Smooth muscle cell of the brain vasculature (primary cell): ENCODE measurements around the gene UAP1L1.
A peak's percentile ranks its signal among the peaks of the same experiment; 100 is the strongest.
"Not testable (repeated sequence)": the region's sequence is repeated elsewhere in the genome, so short reads cannot be mapped to it uniquely, and the experiment has no call there.

Source experiments
- DNase-seq: peaks from one replicate; pipeline ENCODE4 v3.0.0-alpha.2; 2012; ENCODE audit warnings: low read depth, low spot score

UAP1L1 gene

DNA sequence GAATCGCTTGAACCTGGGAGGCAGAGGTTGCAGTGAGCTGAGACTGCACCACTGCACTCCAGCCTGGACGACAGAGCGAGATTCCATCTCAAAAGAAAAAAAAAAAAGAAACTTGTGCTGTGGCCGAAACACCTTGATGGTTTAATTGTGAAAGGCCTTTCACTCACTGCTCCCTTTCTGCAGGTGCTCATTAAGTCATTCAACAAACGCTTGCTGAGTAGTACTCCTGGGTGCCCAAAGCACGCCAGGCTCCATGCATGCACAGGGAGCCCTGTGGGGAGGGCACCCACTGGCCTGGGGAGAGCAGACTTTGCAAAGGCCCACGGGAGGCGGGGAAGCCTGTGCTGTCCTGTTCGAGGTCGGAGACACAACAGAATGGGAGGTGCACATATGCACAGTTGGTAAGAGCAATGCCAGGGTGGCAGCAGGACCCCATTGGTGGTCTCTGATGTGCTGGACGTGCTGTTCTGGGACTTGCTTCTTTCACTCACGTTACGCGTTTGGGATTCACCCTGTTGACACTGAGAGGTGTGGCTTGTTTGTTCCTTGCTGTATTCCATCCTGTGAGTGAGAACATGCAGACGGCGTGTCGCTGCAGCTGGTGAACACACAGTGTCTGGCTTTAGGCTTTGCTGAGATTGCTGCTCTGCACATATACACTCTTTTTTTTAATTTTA lies 20.4 kb upstream of the UAP1L1 start:
- no peak for DNase-seq

DNA sequence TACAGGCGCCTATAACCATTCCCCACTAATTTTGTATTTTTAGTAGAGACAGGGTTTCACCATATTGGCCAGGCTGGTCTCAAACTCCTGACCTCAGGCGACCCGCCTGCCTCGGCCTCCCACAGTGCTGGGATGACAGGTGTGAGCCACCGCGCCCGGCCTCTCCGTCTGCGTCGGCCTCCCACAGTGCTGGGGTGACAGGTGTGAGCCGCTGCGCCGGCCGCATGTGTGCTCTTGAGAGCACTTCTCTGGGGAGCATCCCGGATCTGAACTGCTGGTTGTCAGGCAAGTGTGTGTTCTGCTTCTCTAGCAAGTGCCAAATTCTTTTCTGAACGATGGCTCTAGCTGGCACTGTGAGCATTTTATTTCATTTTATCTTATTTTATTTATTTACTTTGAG lies 19.8 kb upstream of the UAP1L1 start:
- DNase-seq, result no peak

DNA sequence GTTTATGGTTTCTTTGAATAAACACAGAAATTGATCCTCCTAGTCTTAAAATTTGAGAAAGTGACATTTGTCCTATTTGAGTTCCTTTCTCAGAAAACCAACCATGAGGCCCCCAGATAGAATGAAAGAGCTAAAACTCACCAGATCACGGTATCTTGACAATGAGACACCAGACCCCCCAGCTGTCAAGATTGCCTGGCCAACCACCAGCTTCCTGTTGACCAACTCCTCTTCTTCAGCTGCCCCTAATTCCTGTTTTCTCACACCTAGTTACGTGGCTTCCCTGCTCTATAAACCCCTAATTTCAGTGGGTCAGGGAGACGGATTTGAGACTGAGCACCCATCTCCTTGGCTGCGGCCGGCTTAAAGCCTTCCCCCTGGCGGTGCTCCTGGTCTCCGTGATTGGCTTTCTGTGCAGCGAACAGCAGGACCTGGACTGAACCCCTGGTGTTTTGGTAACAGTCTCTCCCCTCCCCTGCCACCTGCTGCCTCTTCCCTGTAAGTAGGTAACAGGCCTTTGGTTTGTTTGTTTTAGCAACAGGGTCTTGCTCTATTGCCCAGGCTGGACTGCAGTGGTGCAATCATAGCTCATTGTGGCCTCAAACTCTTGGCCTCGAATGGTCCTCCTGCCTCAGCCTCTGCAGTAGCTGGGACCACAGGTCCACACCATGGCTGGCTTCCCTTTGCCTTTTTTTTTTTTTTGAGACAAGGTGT lies 18.6 kb upstream of the UAP1L1 start:
- no peak for DNase-seq

DNA sequence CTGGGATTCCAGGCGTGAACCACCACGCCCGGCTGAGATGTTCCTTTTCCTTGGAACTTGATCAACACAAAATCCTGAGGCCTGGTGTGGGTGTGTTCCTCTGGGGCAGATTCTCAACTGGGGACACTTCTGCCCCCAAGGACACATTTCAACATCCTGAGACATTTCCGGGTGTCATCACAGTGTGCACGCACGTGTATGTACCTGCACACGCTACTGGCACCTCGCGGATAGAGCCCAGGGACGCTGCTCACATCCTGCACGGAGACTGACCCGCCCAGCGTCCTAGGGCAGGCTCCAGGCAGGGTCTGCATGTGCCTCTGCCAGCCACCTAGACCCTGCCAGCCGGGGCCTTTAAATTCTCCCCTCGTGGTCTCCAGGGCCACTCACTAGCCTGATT lies 14.9 kb upstream of the UAP1L1 start:
- DNase-seq, result no peak

DNA sequence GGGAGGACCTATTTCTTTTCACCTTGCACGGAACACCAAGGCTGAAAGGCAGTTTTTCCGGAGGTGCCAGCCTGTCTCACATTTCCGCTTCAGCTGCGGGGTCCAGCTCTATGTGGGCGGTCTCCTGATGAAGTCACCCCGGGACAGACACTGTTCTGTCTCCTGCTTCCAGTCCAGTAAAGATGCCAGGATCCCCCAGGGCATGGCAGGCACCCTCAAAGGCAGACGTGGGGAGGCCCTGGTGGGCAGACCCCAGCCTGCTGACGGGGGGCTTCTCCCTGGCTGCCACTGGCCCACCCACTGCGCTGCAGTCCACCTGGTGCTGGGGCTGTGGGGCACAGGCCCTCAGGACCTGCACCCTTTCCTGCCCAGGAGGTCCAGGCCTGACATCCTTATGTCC lies 14.5 kb upstream of the UAP1L1 start:
- DNase-seq, result not testable (repeated sequence)

DNA sequence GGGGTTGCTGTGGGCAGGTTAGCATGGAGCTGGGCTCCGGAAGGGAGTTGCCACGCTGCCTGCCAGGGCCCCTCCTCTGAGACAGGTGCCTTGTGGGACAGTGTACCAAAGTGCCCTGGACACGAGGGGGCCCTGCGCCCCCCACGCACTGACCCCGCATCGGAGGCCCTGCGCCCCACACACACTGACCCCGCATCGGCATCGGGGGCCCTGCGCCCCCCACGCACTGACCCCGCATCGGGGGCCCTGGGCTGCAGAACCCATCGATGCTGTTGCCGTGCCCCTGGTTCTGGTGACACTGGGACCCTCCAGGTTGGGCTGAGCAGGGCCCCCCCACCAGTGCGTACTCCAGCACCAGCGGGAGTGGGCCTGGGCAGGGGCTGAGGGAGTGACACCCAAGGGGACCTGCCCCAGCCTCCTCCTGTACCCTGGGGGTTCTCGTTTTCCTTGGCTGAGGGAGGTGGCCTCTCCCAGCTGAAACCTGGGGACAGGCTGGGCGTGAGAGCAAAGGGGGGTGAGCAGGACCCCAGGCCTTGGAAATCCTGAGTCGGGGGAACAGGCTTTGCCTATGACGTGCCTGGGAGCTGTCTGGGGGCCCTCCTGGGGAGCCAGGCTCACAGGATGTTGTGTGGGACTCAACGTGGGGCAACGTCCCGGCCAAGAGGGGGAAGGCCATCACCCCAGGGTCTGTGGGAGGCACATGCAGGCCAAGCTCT lies 13.8 kb upstream of the UAP1L1 start:
- no peak for DNase-seq

DNA sequence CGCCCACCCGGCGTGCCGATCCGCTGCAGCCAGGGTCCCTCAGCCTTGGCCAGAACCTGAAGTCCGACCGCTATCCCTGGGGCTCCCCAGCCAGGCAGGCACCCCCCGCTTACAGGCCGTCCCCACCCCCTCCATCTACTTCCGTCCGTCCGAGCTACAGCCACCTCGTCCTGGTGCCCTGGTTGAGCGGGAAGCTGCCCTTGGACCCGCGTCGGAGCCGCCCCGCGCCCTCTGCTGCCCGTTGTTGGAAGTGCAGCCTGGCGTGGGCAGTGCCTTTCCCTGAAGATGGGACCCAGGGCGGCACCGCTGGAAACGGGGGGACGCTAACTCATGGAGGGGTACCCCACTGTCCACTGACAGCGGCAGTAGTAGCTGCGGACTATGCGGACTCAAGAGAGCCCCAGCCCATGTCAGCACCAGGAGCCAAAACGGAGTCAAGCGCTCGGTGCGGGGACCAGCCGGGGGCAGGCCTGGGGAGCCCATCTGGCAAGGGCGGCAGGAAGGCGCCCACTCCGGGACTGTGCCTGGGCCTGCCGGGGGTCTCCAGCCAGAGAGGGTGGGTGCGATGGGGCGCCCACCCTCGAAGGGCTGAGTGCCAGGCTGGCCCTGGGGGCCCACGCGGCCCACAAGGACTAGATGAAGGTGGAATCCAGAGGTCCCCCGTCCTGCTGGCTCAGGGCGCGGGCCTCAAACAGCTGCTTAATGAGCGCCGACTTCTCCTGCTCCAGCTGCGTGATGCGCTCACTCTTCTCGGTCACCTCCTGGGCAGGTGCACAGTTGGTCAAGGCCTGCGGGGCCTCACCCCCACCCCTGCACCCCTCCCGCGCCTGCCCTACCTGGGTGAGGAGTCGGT lies 13.1 kb upstream of the UAP1L1 start:
- DNase-seq, result no peak

DNA sequence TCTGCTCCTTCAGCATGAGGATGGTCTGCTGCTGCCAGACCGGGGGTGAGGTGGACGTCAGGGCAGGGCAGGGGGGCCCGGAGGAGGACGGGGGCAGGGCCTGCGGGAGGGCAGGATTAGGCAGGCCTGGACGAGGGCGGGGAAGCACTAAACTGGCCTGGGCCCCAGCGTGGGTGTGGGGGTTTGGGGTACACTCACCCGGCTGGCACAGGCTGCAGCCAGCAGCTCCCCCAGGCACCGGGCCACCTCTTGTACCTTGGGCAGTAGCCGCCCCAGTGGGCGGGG lies 12.5 kb upstream of the UAP1L1 start:
- DNase-seq, result no peak

DNA sequence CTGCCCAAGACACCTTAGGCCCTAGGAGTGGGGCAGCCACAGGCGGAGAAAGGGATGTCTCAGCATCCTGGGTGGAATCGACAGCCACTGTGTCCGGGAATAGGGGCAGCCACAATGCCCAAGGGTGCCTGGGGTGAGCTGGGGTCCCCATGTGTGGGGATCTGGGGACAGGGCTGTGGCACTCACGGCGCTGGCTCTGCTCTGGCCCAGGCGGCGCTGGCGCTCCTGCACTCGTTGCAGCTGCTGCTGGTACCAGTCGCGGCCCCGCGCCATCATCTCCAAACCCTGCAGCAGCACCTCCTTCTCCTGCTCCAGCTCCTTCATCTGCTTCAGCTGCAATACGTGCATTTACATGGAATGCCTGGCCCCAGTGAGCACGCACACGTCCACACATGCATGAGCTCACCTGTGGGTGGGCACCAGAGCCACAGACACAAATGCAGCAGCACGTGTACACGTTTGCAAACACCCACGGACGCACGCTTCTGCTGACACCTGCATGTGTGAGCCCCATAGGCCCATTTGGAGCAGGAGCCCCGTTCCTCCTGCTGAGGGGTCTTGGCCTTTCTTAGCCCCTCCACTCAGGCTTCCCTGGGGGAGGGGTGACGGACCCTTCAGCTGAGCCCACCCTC lies 11.9 kb upstream of the UAP1L1 start:
- no peak for DNase-seq

DNA sequence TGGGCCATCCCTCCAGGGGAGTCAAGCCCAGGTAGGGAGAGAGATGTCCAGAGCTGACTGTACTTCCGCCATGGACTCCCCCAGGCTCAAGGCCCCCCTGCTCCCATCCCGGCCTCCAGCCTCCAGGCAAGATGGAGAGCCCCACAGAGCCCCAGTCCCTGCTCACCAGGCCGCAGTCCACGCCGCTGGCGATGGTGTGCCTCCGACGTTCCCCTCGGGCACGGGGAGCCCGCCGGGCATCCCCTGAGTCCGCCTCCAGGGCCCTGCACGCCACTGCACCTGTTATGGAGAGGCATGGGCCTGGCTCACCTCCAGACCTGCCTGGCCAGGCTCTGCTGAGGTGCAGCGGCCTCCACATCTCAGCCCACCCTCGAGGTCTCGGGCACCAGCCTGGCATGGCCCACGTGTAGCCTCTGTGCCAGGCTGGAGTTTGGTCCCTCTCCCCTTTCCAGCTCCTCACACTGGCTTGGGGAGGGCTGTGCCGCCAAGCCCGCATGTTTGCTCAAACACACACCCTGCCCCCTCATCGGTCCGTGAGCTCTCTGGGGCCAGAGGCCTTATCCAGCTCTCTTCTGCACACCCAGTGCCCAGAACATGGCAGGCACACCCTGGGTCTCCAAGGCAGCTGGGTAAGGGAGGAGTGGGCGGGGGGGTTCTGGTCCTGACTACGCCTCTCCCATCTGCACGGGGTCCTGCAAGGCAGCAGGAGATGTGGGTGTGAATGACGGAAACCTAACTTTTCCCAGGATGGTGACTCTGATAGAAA lies 11.0 kb upstream of the UAP1L1 start:
- DNase-seq, result no peak

DNA sequence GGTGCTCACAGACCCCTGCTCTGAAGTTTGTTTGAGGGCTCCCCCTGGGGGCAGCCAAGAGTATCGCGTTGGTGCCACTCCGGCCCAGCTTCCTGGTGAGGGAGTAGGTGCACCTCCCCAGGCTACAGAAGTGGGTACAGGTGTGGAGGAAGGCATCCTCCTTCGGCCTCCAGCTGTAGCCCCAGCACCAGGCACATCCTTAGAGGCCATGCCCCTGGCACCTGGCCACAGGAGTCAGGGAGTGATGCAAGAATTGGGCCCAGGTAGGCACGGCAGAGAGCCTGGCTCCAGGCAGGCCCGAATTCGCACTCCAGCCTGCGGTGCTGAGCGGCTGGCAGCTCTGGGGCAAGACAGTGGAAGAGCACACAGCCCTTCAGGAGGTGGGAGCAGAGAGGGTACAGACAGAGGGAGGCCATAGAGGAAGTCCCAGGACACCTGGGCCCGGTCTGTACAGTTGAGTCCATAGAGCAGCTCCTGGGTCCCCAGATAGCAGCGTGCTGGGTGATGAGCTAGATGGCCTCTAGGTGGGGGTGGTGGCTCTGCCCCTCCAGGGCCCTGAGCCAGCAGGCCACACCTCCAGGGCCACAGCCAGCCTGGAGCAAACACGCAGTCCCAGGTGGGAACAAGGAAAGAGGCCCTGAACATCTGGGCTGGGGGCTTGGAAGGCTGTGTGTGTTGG lies 9.3 kb upstream of the UAP1L1 start:
- no peak for DNase-seq

DNA sequence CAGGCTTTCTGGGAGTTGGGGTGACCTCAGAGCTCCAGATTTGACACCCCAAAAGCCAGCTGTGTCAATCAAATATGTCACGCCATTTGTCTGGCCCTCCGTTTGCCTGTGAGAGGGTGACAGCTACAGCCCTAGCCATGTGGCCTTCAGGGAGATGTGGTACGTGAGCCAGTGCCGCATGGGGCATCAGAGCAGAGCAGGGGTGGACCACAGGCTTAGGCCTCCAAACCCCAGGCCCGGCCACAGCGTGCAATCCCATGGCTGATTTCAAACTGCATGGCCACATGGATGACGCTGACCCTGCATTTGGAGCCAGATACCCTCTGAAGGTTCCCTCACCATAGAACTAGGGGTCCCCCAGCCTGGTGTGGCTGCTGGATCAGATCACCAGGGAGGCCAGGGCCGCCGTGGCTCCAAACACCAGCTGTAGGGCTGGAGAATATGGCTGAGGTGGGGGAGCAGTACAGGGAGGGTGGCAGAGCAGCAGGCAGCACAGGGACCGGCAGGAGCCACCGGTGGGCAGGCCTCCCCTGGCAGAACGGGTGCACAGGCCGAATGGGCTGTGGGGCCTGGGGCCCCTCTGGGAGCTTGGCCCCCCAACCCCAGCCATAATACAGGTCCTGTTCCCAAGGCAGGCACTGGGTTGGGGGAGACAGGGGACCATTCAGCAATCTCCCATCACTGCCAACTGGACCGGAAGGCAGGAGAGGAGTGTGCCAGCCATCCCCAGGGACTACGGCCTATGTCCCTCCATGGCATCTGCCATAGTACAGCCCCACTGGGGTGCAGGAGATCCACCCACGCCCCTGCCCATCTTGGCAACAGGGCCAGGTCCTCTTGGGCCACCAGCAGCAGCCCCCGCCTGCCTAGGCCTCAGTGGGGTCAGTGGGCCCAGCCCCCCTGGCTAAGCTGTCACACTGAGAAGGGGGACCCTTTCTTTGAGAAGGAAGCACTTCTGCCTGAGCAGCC lies 8.5 kb upstream of the UAP1L1 start:
- no peak for DNase-seq

DNA sequence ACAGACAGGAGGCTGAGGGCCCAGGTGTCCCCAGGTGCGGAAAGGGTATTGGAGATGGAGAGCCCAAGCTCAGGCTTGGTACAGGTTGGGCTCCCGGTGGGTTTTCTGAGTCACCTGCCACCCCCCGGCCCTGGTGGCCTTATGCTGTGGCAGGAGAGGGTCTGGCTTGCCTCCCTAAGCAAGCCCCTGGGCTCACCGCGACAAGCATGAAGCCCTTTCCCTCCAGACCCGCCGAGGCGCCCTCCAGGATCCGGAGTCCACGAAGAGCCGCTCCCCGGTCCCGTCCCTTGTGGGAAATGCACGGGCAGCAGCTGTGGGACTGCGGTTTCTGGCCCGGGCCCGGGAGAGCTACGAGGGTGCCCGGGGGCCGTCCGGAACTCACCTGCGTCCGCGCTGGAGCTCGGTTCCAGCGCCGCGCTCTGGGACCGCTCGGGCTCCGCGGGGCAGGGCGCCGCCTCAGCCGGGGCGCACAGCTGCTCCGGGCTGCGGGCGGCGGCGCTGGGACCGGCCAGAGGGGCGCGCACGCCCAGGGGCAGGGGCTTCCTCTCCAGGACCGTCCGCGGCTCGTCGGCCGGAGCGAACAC lies 7.7 kb upstream of the UAP1L1 start:
- no peak for DNase-seq

DNA sequence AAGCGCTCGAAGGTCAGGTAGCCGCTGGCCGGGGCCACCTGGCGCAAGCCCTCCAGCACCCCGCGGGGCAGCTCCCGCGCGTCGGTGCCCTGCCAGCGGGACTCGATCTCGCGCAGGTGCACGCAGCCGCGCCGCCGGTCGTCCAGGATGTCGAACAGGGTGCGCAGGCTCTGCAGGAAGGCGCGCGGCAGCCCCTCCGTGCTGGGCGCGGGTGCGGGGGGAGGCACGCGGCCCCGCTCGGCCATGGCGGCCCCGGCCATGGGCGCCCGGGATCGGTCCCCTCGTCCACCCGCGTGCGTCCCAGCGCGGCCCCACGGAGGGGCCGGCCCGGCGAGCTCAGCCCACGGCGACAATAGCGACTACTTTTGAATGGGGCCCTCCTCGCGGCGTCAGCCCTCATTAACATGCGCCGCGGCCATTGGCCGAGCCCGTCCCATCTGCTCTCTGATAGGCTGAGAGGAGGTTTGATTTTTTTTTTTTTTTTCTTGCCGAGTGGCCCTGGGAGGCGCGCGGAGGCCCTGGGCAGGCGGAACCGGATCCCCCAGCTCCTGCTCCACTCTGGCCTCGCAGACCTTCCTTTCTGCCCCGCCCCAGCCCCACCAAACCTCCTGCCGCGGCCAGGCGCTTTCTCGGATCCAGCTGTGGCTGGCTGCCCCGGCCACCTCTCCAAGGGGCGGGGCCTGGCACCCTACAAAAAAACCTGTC lies 7.0 kb upstream of the UAP1L1 start, which contains the start of gene SAPCD2:
Gene SAPCD2, minus strand, starts transcription at position 357 of the 705 bp plus-strand sequence. Its CDS starts 97 bp downstream, at position 260.
- DNase-seq, result peak; percentile 50

DNA sequence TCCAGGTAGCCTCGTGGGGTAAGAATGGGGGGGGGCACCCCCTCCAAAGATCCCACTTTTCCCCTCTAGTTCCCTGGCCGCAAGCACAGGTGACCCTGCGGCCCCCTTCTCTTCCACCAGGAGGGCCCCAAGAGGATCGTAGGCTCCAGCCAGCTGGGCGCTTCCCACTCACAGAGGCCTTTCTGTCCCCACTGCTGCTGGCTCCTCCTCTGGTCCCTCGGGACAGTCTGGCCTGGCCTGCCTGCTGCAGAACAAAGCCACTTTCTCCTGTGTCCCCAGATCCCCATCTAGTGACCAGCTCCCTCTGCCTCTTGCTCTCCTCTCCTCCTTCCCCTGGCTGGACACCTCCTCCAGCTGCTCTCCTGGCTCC lies 6.4 kb upstream of the UAP1L1 start:
- no peak for DNase-seq

DNA sequence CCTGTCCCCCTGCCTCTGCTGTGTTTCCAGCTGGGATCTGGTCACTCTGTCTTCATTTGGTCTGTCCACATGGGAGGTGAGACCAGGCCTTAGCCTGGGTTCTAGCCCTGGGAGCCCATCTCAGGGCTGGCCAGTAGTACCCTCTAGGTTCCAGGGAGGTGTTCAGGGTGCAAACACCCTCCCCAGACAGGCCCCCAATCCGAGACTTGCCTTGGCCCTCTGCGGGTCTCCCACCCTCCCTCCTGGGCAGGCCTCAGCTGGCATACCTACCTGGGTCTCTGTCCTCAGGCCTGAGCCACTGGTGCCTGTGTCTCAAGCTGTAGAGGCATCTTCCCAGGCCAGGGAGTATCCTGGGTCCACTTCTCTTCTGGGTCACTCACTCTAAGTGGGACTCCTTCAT lies 6.0 kb upstream of the UAP1L1 start:
- DNase-seq, result no peak

DNA sequence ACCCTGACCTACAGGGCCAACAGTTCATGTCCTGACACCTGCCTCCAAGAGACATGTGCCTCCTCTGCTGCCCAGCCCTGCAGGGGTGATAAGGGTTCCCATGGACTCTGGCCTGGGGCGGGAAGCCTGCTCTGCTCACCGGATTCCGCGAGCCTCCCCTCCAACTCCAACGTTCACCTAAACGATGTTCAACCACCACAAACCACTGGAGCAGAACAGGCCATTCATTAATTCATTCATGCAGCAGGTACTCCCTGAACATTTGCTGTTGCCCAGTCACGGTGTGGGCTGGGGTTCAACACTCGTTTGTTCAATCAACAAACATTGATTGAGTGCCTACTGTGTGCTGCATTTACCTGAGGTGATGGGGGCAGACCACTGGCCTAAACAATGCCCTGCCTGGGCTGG lies 3.3 kb upstream of the UAP1L1 start:
- DNase-seq, result no peak

DNA sequence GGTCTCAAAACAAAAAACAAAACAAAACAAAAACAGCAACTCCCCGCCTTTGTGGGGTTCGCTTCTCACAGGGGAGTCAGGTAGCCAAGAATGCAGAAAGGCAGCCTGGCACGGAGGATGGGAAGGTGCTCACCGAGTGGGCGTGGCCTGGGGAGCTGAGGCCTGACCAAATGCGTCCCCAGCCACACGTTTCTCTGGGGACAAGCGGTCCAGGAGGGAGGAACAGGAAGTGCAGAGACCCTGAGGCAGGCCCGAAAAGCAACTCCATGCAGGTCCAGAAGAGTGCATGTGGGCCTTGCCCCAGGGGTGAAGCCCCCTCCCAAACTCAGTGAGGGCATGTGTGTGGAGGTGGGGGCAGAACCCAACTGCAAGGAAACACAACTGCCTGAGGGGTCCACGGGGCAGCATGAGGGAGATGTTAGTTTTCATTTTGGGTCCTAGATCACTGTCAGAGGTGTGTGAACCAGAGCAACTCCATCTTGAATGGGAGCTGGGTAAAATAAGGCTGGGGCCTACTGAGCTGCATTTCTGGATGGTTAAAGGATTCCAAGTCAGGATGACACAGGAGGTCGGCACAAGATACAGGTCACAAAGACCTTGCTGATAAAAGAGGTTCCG lies 2.6 kb upstream of the UAP1L1 start:
- no peak for DNase-seq
